LNCaP clone FGC (cell line): ENCODE results near the gene SRPK2.

ENCODE experiments used
- DNase-seq: peaks from one replicate; pipeline ENCODE4 v3.0.0-alpha.2; 2011; ENCODE audit warnings: low read depth
- H3K4me3 ChIP-seq: 2 replicates; pipeline ENCODE4 v1.5.1; 2011; ENCODE audit warnings: mild to moderate bottlenecking, low read depth, low read length, control low read depth
- CTCF ChIP-seq: IDR thresholded peaks from 2 replicates; pipeline ENCODE4 v1.5.1; 2012; ENCODE audit warnings: mild to moderate bottlenecking; ENCODE audit not compliant: control insufficient read depth, insufficient read depth; ENCODE audit errors: extremely low read depth

SRPK2 gene

GRCh38 chr7:105209870-105210269, 178.9 kb downstream of the SRPK2 start:
- no peak for TF ChIP-seq CTCF
- DNase-seq = no peak
- H3K4me3 ChIP-seq = no peak overlapping the region

- no peak for TF ChIP-seq CTCF
- DNase-seq = no peak
- H3K4me3 ChIP-seq = no peak overlapping the region
These were observed 179.3 kb downstream of the SRPK2 start for GRCh38 chr7:105209433-105209832.

- TF ChIP-seq CTCF = no peak
- no peak for DNase-seq
- no peak overlapping the region for H3K4me3 ChIP-seq
These were observed 181.7 kb downstream of the SRPK2 start for GRCh38 chr7:105206985-105207384.

- TF ChIP-seq CTCF = no peak
- H3K4me3 ChIP-seq = no peak overlapping the region
- DNase-seq = no peak
These were observed 183.0 kb downstream of the SRPK2 start for GRCh38 chr7:105205592-105206237.

GRCh38 chr7:105204953-105205352, 183.8 kb downstream of the SRPK2 start:
- DNase-seq = no peak
- TF ChIP-seq CTCF = no peak
- no peak overlapping the region for H3K4me3 ChIP-seq

- DNase-seq = no peak
- H3K4me3 ChIP-seq = no peak overlapping the region
These were observed 184.2 kb downstream of the SRPK2 start for GRCh38 chr7:105204520-105204919.

More at GRCh38 chr7:105204520-105204919, 184.2 kb downstream of the SRPK2 start:
- no peak for TF ChIP-seq CTCF
